OCI-LY1 (cell line): ENCODE measurements around the gene SLC15A1.

Experiments used
- H2AFZ ChIP-seq: fragments of 200-600 bp; sonication (generic), shearing (Covaris generic); 2 replicates; pipeline ENCODE4 v1.6.0; 2014; ENCODE audit warnings: antibody characterized with exemption, mild to moderate bottlenecking, low read length
- H3F3A ChIP-seq: fragments of 200-600 bp; sonication (generic), shearing (Covaris generic); 2 replicates; pipeline ENCODE4 v1.6.0; 2014; ENCODE audit warnings: mild to moderate bottlenecking, antibody characterized with exemption, low read length, moderate library complexity; ENCODE audit not compliant: insufficient read depth
- H3K27ac ChIP-seq: fragments of 200-600 bp; sonication (generic); 2 replicates; pipeline ENCODE4 v1.5.1; 2014; ENCODE audit warnings: low read length, mixed run types, mild to moderate bottlenecking, low read depth; ENCODE audit not compliant: poor library complexity, severe bottlenecking
- H3K27me3 ChIP-seq: fragments of 200-600 bp; sonication (generic); 2 replicates; pipeline ENCODE4 v1.6.0; 2014; ENCODE audit warnings: antibody characterized with exemption, mild to moderate bottlenecking, low read length, moderate library complexity; ENCODE audit not compliant: insufficient read depth
- H3K36me3 ChIP-seq: fragments of 200-600 bp; sonication (generic); 2 replicates; pipeline ENCODE4 v1.6.1; 2014; ENCODE audit warnings: mild to moderate bottlenecking, antibody characterized with exemption, low read length, moderate library complexity, mixed read lengths; ENCODE audit not compliant: insufficient read depth
- H3K4me1 ChIP-seq: fragments of 200-600 bp; sonication (generic); 2 replicates; pipeline ENCODE4 v1.5.1; 2014; ENCODE audit warnings: mild to moderate bottlenecking, low read length, moderate library complexity; ENCODE audit not compliant: insufficient read depth, severe bottlenecking
- H3K4me2 ChIP-seq: fragments of 200-600 bp; sonication (generic), shearing (Covaris generic); 2 replicates; pipeline ENCODE4 v1.6.1; 2014; ENCODE audit warnings: low read length
- H3K4me3 ChIP-seq: fragments of 200-600 bp; sonication (generic); 2 replicates; pipeline ENCODE4 v1.5.1; 2014; ENCODE audit warnings: low read length, low read depth, mild to moderate bottlenecking, mixed read lengths; ENCODE audit not compliant: poor library complexity, severe bottlenecking
- H3K79me2 ChIP-seq: fragments of 200-600 bp; shearing (Covaris generic); 2 replicates; pipeline ENCODE4 v1.6.1; 2016; ENCODE audit warnings: mixed run types, low read length, mixed read lengths; ENCODE audit not compliant: insufficient read depth
- H3K9ac ChIP-seq: fragments of 200-600 bp; sonication (generic), shearing (Covaris generic); 2 replicates; pipeline ENCODE4 v1.6.1; 2014; ENCODE audit warnings: mild to moderate bottlenecking, low read length, mixed read lengths
- H3K9me2 ChIP-seq: fragments of 200-600 bp; sonication (generic), shearing (Covaris generic); 2 replicates; pipeline ENCODE4 v1.6.1; 2014; ENCODE audit warnings: low read depth, mild to moderate bottlenecking, low read length, mixed read lengths
- H3K9me3 ChIP-seq: fragments of 200-600 bp; shearing (Covaris generic); 2 replicates; pipeline ENCODE4 v1.6.1; 2014; ENCODE audit warnings: low read length, mixed read lengths
- H4K20me1 ChIP-seq: fragments of 200-600 bp; sonication (generic), shearing (Covaris generic); 2 replicates; pipeline ENCODE4 v1.6.0; 2016; ENCODE audit warnings: mild to moderate bottlenecking, low read length; ENCODE audit not compliant: insufficient read depth
- CTCF ChIP-seq: fragments of 200-600 bp; sonication (generic), shearing (Covaris generic); IDR thresholded peaks from 2 replicates; pipeline ENCODE4 v1.5.1; 2017; ENCODE audit warnings: mild to moderate bottlenecking, antibody characterized with exemption, low read length, moderate library complexity, mixed read lengths
- EZH2 ChIP-seq: fragments of 200-600 bp; sonication (generic), shearing (Covaris generic); IDR thresholded peaks from 2 replicates; pipeline ENCODE4 v1.8.0; 2017; ENCODE audit warnings: borderline replicate concordance, mixed run types, mild to moderate bottlenecking, antibody characterized with exemption, low read length, moderate library complexity, mixed read lengths

SLC15A1 gene

GRCh38 chr13:98738993-98739392, 13.5 kb downstream of the SLC15A1 start:
- no peak for TF ChIP-seq EZH2
- no peak for TF ChIP-seq CTCF
- Histone ChIP-seq H4K20me1 (no peaks in the 10 kb centered on the region), H3K4me3 (no peak overlapping the region), H3K27me3 (no peaks in the 10 kb centered on the region; the same call in 1 of the 2 replicates), H3K9me3 (peaks cover 10% of the 10 kb centered on the region; the same call in 1 of the 2 replicates), H3K36me3 (no peaks in the 10 kb centered on the region), H3K4me2 (no peak overlapping the region), H3K27ac (no peak overlapping the region), H3K4me1 (no peaks in the 10 kb centered on the region), H2AFZ (no peak overlapping the region), H3F3A (no peaks in the 10 kb centered on the region), H3K9ac (no peak overlapping the region), H3K9me2 (no peaks in the 10 kb centered on the region), H3K79me2 (no peaks in the 10 kb centered on the region)

- peaks cover 5% of the 10 kb centered on the region; the same call in 1 of the 2 replicates for H3K27me3 ChIP-seq
- H3K4me1 ChIP-seq = no peaks in the 10 kb centered on the region
- H4K20me1 ChIP-seq = no peaks in the 10 kb centered on the region
- TF ChIP-seq EZH2 (no peak), CTCF (no peak)
- no peak overlapping the region for H3K9ac ChIP-seq
- H3K4me2 ChIP-seq = no peak overlapping the region
- no peaks in the 10 kb centered on the region for H3K79me2 ChIP-seq
- no peaks in the 10 kb centered on the region for H3F3A ChIP-seq
- peaks cover 10% of the 10 kb centered on the region; the same call in 1 of the 2 replicates for H3K9me3 ChIP-seq
- no peaks in the 10 kb centered on the region for H3K9me2 ChIP-seq
- H3K36me3 ChIP-seq = no peaks in the 10 kb centered on the region
- no peak overlapping the region for H3K27ac ChIP-seq
- no peak overlapping the region for H3K4me3 ChIP-seq
- no peak overlapping the region for H2AFZ ChIP-seq
Measured at GRCh38 chr13:98738213-98738612, 14.3 kb downstream of the SLC15A1 start.

DNA sequence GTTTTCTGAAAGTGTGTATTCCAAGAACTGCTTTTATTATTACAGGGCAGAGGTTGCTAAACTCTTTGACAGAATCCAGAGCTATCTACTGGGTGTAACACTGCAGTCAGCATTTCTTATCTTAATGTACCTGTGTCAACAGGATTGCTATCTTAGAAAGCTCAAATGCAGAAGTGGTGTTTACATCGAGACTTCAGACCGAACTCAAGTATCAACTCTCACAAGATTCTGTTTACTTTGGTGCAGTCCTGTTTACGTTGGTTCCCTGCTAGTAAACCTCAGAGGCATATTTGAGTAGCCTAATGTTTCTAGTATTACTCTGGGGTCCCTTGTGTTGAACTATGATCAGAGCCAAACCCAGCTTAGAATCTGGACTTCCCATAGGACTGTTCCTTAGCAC, 20.5 kb downstream of the SLC15A1 start:
- no peak overlapping the region for H3K9ac ChIP-seq
- TF ChIP-seq EZH2 (no peak), CTCF (no peak)
- peaks cover 12% of the 10 kb centered on the region; the same call in 1 of the 2 replicates for H3K27me3 ChIP-seq
- no peak overlapping the region for H2AFZ ChIP-seq
- H3K36me3 ChIP-seq = no peaks in the 10 kb centered on the region
- no peak overlapping the region for H3K4me2 ChIP-seq
- H3K79me2 ChIP-seq = no peaks in the 10 kb centered on the region
- no peak overlapping the region for H3K27ac ChIP-seq
- H3F3A ChIP-seq = no peaks in the 10 kb centered on the region
- no peaks in the 10 kb centered on the region for H3K9me3 ChIP-seq
- H4K20me1 ChIP-seq = no peaks in the 10 kb centered on the region
- H3K9me2 ChIP-seq = no peaks in the 10 kb centered on the region
- no peak overlapping the region for H3K4me3 ChIP-seq
- H3K4me1 ChIP-seq = no peaks in the 10 kb centered on the region
